Transverse colon (tissue), 4 donors: ENCODE measurements around the gene STK32C.

ENCODE experiments used
- POLR2AphosphoS5 ChIP-seq, 3 donors: sonication (generic); formaldehyde crosslinking; IDR thresholded peaks; one replicate each; pipeline ENCODE4 v1.6.1; 2016; ENCODE audit warnings: antibody characterized with exemption in 3 of 3
- TF ChIP-seq, protein P1 (sequence below), 5 experiments: fragments of 200-600 bp in 3 of 5; fragments of 450-650 bp in 2 of 5; sonication (generic) in 3 of 5; IDR thresholded peaks; 1 replicate in 2 of 5; 2 replicates in 3 of 5; pipeline ENCODE4 v1.5.1; 2016 to 2017; ENCODE audit warnings: antibody characterized with exemption in 5 of 5, inconsistent platforms in 3 of 5, mild to moderate bottlenecking in 2 of 5, moderate library complexity in 1 of 5

DNA sequence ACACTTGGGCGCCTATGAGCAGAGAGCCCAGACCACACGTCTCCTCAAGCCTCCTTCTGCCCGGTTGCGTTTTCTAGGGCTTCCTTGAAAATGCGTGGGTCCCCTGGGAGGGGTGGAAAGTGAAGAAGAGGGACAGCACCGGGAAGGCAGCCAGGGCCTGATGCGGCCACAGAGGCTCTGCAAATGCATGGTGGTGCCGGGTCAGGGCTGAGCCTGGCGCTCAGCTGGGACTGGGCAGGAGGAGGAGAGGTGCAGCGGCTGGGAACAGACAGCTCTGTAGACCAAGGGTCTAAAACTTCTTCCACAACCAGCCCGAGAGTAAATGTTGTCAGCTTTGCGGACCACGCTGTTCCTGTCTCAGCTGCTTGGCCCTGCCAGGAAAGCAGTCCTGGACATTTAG, 119.4 kb downstream of the STK32C start:
- TF ChIP-seq, protein P1, sequence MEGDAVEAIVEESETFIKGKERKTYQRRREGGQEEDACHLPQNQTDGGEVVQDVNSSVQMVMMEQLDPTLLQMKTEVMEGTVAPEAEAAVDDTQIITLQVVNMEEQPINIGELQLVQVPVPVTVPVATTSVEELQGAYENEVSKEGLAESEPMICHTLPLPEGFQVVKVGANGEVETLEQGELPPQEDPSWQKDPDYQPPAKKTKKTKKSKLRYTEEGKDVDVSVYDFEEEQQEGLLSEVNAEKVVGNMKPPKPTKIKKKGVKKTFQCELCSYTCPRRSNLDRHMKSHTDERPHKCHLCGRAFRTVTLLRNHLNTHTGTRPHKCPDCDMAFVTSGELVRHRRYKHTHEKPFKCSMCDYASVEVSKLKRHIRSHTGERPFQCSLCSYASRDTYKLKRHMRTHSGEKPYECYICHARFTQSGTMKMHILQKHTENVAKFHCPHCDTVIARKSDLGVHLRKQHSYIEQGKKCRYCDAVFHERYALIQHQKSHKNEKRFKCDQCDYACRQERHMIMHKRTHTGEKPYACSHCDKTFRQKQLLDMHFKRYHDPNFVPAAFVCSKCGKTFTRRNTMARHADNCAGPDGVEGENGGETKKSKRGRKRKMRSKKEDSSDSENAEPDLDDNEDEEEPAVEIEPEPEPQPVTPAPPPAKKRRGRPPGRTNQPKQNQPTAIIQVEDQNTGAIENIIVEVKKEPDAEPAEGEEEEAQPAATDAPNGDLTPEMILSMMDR (IDR thresholded peaks at IDR 0.05), result no peak
- no peak for TF ChIP-seq POLR2AphosphoS5 (IDR thresholded peaks at IDR 0.05)
